Tibial artery (tissue), 4 donors: Measurements from ENCODE around the gene BCCIP.

Experiments used
- DNase-seq, 2 donors: peaks; one replicate each; pipeline ENCODE4 v3.0.0-alpha.2; 2019
- H3K27ac ChIP-seq, 2 donors: fragments of 200-600 bp; sonication (generic) in 1 of 2; 1 replicate in 1 of 2; 2 replicates in 1 of 2; pipeline ENCODE4 v1.5.1; 2018 to 2019; ENCODE audit warnings: mild to moderate bottlenecking in 1 of 2
- H3K27me3 ChIP-seq, 2 donors: fragments of 200-600 bp; sonication (generic) in 1 of 2; one replicate each; pipeline versions ENCODE4 v1.5.1 to v1.6.0; 2016 to 2019
- H3K36me3 ChIP-seq, 3 donors: fragments of 200-600 bp; sonication (generic) in 2 of 3; one replicate each; pipeline ENCODE4 v1.5.1; 2016 to 2019; ENCODE audit warnings: mild to moderate bottlenecking in 2 of 3
- H3K4me1 ChIP-seq, 4 donors: fragments of 200-600 bp; sonication (generic) in 2 of 4; 1 replicate in 3 of 4; 2 replicates in 1 of 4; pipeline ENCODE4 v1.5.1; 2016 to 2019
- H3K4me3 ChIP-seq, 2 donors: fragments of 200-600 bp; sonication (generic) in 1 of 2; 1 replicate in 1 of 2; 2 replicates in 1 of 2; pipeline ENCODE4 v1.5.1; 2018 to 2019; ENCODE audit warnings: mild to moderate bottlenecking in 2 of 2
- H3K9me3 ChIP-seq, 3 donors: fragments of 200-600 bp; sonication (generic) in 1 of 3; one replicate each; pipeline ENCODE4 v1.5.1; 2016 to 2019
- CTCF ChIP-seq, 2 experiments: fragments of 200-600 bp in 1 of 2; fragments of 450-650 bp in 1 of 2; IDR thresholded peaks; one replicate each; pipeline ENCODE4 v1.5.1; 2017 to 2019; ENCODE audit warnings: antibody characterized with exemption in 2 of 2, mild to moderate bottlenecking in 1 of 2, moderate library complexity in 1 of 2
- intact Hi-C: fragments of 100-400 bp; cut with DNase I; formaldehyde crosslinking; loops from one replicate; pipeline ENCODE4 v1.15.0; 2023; ENCODE audit warnings: low total_unique reads

BCCIP gene

GRCh38 chr10:125843603-125844329 is 20.4 kb downstream of the BCCIP start:
- Histone ChIP-seq H3K9me3 (no peaks in the 10 kb centered on the region), H3K36me3 (peaks cover 30 to 70% (median 43%) of the 10 kb centered on the region in 3 donors), H3K27me3 (no peaks in the 10 kb centered on the region), H3K27ac (no peak overlapping the region), H3K4me3 (no peak overlapping the region), H3K4me1 (no peaks in the 10 kb centered on the region)
- TF ChIP-seq CTCF (IDR thresholded peaks at IDR 0.05) = no peak
- intact Hi-C loops = no loop called here
- DNase-seq = no peak

DNA sequence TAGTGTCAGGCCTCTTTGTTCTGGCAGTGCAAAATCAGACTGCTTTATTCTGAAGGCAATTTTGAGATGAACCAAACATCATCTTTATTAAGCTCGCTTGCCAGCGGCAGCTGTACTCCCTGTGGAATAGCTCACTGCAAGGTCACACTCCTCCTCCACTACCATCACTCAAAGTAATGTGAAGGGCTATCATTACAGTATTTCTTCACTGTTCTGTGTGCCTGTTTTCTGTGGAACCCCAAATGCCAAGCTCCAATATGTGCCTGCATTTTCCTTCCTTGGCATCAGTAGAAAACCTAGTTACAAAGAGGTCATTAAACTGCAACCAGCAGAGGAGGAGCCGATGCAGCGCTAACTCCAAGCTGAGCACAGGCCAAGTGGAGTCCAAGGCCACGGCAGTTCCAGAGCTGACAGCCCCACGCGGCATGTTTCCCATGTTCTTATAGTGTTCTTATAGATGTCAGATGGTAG is 21.4 kb downstream of the BCCIP start:
- Histone ChIP-seq H3K27ac (no peak overlapping the region), H3K4me1 (no peaks in the 10 kb centered on the region), H3K9me3 (no peaks in the 10 kb centered on the region), H3K36me3 (peaks cover 22 to 67% (median 43%) of the 10 kb centered on the region in 3 donors), H3K27me3 (no peaks in the 10 kb centered on the region), H3K4me3 (no peak overlapping the region)
- intact Hi-C loops = no loop called here
- TF ChIP-seq CTCF (IDR thresholded peaks at IDR 0.05) = no peak
- no peak for DNase-seq

DNA sequence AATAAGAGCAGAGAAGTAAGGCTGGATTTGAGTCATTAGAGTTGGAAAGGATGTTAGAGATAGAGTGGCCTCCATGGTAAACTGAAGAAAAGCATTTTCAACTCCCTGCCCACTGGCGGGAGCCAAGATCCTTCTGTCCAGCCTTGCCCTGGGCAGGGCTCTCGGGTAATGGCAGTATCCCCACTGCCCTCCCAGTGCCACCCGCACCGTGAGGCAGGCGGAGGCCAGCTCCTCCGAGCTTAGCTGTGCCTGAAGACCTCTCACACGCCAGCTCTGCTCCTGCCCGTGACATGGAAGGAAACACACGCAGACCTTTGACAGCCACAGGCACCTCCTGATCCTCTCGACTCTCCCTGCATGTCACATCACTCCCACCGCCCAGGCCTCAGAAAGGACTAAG is 22.3 kb downstream of the BCCIP start:
- Histone ChIP-seq H3K4me1 (no peaks in the 10 kb centered on the region), H3K27ac (no peak overlapping the region), H3K27me3 (no peaks in the 10 kb centered on the region), H3K9me3 (no peaks in the 10 kb centered on the region), H3K4me3 (no peak overlapping the region), H3K36me3 (peaks cover 20 to 65% (median 37%) of the 10 kb centered on the region in 3 donors)
- DNase-seq = no peak
- no peak for TF ChIP-seq CTCF (IDR thresholded peaks at IDR 0.05)
- intact Hi-C loops = no loop called here

GRCh38 chr10:125846894-125847293 is 23.5 kb downstream of the BCCIP start:
- Histone ChIP-seq H3K27ac (no peak overlapping the region), H3K36me3 (peaks cover 22 to 65% (median 37%) of the 10 kb centered on the region in 3 donors), H3K4me1 (no peaks in the 10 kb centered on the region), H3K4me3 (no peak overlapping the region), H3K9me3 (no peaks in the 10 kb centered on the region), H3K27me3 (no peaks in the 10 kb centered on the region)
- intact Hi-C loops = no loop called here
- DNase-seq = no peak
- TF ChIP-seq CTCF (IDR thresholded peaks at IDR 0.05) = no peak

DNA sequence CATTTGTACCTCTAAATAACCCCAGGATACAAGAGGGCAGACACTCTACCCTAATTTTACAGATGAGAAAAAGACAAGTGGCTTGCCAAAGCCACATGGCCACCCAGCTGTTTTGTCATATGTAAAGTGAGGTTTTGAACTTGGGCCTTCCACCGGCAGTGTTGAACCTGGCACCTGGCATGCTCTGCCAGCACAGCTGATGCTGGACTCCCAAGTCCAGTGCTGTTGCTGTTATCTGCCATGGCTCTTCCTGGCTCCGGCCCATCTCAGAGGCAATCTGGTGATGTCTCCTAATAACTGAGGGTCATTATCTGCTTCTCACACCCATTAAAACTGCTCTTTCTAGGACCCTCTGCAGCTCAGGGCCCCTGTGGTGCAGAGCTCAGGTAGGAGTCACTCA is 25.0 kb downstream of the BCCIP start:
- H3K9me3 ChIP-seq = no peaks in the 10 kb centered on the region
- no peak for TF ChIP-seq CTCF (IDR thresholded peaks at IDR 0.05)
- H3K4me3 ChIP-seq = no peak overlapping the region
- no peaks in the 10 kb centered on the region for H3K4me1 ChIP-seq
- no peak overlapping the region for H3K27ac ChIP-seq
- intact Hi-C loops = no loop called here
- H3K27me3 ChIP-seq = no peaks in the 10 kb centered on the region
- no peak for DNase-seq
- peaks cover 24 to 74% (median 42%) of the 10 kb centered on the region in 3 donors for H3K36me3 ChIP-seq
